ENCODE measurements around the gene DCST1. TPM values are rescaled to one million over a fixed set of nuclear protein-coding genes. Genes with fewer than 3 reads are reported as not detected.

DCST1 gene
- total and polyA plus RNA-seq, 2 of the 13 experiments (the other 11 are each of a cell fraction or from before 2014, with no cell fraction given), result 0.04 TPM; not detected in 1

DNA sequence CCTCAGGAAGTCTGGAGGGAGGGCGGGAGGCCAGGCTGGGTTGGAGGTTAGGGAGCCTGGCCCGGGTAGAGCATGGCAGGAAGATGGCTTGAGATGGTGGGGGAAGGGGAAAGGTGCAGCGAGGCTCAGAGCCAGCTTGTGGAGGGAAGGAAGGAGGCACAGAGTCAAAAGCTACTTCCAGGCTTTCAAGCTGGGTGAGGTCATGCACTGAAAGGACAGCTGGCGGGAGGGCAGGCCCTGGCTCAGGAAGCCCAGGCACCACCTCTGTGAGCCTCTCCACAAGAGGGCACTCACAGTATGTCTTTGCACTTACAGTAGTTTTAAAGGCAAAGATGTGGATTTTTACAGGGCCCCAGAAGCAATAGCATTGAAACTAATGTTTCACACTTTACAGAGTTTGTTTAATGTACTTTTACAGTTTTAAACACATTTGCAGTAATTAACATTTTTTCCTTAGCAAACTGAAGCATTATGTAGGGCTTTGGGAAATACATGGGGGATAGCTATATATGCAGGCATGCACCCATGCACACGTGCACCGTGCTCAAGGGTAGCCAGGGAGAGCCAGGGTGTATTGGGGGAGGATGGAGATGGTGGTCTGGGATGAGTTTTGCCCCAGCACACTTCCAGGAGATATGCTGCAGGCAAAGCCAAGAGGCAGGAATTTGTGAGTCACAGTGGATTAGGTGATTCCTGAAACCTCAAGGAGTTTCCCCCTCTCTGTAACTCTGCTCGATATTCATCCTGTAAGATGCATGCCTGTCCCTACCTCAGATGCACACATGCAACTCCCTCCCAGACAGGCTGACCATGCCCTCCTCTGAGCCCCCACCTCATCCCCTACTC is 11.4 kb downstream of the DCST1 start (continued):
- TF ChIP-seq, protein P1, sequence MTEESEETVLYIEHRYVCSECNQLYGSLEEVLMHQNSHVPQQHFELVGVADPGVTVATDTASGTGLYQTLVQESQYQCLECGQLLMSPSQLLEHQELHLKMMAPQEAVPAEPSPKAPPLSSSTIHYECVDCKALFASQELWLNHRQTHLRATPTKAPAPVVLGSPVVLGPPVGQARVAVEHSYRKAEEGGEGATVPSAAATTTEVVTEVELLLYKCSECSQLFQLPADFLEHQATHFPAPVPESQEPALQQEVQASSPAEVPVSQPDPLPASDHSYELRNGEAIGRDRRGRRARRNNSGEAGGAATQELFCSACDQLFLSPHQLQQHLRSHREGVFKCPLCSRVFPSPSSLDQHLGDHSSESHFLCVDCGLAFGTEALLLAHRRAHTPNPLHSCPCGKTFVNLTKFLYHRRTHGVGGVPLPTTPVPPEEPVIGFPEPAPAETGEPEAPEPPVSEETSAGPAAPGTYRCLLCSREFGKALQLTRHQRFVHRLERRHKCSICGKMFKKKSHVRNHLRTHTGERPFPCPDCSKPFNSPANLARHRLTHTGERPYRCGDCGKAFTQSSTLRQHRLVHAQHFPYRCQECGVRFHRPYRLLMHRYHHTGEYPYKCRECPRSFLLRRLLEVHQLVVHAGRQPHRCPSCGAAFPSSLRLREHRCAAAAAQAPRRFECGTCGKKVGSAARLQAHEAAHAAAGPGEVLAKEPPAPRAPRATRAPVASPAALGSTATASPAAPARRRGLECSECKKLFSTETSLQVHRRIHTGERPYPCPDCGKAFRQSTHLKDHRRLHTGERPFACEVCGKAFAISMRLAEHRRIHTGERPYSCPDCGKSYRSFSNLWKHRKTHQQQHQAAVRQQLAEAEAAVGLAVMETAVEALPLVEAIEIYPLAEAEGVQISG (CRISPR knock-in tag; IDR thresholded peaks at IDR 0.05), result 0 out of 2 replicates have a peak, but pooled peaks have one; percentile 23
- TF ChIP-seq AGO1 (IDR thresholded peaks at IDR 0.05; ENCODE audit: low read depth, low read length, poor library complexity, severe bottlenecking) (no peak), TGIF2 (CRISPR knock-in tag; IDR thresholded peaks at IDR 0.05) (no peak), ZNF33B (CRISPR knock-in tag; IDR thresholded peaks at IDR 0.05) (no peak), PHF8 (CRISPR knock-in tag; IDR thresholded peaks at IDR 0.05) (no peak), ZNF501 (CRISPR knock-in tag; IDR thresholded peaks at IDR 0.05) (no peak), SAP130 (CRISPR knock-in tag; IDR thresholded peaks at IDR 0.05; ENCODE audit: low read depth) (peak; percentile 58), MXI1 (IDR thresholded peaks at IDR 0.05; ENCODE audit: borderline replicate concordance, low read depth, low read length) (0 out of 3 replicates have a peak, but pooled peaks have one; percentile 28), GATAD2A (CRISPR knock-in tag; IDR thresholded peaks at IDR 0.05) (peak; percentile 48; the same call in 1 of the 2 replicates), KLF16 (CRISPR knock-in tag; IDR thresholded peaks at IDR 0.05) (0 out of 4 replicates have a peak, but pooled peaks of 1 of the 2 experiments have one; percentile 64)
- TF ChIP-seq, protein P2, sequence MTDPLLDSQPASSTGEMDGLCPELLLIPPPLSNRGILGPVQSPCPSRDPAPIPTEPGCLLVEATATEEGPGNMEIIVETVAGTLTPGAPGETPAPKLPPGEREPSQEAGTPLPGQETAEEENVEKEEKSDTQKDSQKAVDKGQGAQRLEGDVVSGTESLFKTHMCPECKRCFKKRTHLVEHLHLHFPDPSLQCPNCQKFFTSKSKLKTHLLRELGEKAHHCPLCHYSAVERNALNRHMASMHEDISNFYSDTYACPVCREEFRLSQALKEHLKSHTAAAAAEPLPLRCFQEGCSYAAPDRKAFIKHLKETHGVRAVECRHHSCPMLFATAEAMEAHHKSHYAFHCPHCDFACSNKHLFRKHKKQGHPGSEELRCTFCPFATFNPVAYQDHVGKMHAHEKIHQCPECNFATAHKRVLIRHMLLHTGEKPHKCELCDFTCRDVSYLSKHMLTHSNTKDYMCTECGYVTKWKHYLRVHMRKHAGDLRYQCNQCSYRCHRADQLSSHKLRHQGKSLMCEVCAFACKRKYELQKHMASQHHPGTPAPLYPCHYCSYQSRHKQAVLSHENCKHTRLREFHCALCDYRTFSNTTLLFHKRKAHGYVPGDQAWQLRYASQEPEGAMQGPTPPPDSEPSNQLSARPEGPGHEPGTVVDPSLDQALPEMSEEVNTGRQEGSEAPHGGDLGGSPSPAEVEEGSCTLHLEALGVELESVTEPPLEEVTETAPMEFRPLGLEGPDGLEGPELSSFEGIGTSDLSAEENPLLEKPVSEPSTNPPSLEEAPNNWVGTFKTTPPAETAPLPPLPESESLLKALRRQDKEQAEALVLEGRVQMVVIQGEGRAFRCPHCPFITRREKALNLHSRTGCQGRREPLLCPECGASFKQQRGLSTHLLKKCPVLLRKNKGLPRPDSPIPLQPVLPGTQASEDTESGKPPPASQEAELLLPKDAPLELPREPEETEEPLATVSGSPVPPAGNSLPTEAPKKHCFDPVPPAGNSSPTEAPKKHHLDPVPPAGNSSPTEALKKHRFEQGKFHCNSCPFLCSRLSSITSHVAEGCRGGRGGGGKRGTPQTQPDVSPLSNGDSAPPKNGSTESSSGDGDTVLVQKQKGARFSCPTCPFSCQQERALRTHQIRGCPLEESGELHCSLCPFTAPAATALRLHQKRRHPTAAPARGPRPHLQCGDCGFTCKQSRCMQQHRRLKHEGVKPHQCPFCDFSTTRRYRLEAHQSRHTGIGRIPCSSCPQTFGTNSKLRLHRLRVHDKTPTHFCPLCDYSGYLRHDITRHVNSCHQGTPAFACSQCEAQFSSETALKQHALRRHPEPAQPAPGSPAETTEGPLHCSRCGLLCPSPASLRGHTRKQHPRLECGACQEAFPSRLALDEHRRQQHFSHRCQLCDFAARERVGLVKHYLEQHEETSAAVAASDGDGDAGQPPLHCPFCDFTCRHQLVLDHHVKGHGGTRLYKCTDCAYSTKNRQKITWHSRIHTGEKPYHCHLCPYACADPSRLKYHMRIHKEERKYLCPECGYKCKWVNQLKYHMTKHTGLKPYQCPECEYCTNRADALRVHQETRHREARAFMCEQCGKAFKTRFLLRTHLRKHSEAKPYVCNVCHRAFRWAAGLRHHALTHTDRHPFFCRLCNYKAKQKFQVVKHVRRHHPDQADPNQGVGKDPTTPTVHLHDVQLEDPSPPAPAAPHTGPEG (CRISPR knock-in tag; IDR thresholded peaks at IDR 0.05), result no peak
- TF ChIP-seq, protein P3, sequence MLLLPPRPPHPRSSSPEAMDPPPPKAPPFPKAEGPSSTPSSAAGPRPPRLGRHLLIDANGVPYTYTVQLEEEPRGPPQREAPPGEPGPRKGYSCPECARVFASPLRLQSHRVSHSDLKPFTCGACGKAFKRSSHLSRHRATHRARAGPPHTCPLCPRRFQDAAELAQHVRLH (CRISPR knock-in tag; IDR thresholded peaks at IDR 0.05; ENCODE audit: borderline replicate concordance, low read depth), result 0 out of 2 replicates have a peak, but pooled peaks have one; percentile 38
- TF ChIP-seq, protein P4, sequence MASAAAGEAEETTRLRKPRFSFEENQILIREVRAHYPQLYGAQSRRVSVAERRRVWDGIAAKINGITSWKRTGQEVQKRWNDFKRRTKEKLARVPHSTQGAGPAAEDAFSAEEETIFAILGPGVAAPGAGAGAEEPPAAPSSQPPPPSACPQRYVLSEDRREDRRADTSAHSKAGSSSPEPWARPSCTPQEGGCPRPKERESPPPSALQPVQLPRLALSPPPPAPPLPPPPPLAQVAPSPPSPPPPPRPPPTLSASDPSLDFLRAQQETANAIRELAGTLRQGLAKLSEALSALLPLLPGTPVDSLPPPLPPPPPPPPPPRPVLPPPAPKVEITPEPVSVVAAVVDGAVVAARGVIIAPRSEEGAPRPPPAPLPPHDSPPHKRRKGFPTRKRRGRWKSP (CRISPR knock-in tag; IDR thresholded peaks at IDR 0.05), result peak; percentile 37; the same call in 1 of the 2 replicates
- TF ChIP-seq, protein P5, sequence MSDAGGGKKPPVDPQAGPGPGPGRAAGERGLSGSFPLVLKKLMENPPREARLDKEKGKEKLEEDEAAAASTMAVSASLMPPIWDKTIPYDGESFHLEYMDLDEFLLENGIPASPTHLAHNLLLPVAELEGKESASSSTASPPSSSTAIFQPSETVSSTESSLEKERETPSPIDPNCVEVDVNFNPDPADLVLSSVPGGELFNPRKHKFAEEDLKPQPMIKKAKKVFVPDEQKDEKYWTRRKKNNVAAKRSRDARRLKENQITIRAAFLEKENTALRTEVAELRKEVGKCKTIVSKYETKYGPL (CRISPR knock-in tag; IDR thresholded peaks at IDR 0.05), result no peak
- TF ChIP-seq, protein P6, sequence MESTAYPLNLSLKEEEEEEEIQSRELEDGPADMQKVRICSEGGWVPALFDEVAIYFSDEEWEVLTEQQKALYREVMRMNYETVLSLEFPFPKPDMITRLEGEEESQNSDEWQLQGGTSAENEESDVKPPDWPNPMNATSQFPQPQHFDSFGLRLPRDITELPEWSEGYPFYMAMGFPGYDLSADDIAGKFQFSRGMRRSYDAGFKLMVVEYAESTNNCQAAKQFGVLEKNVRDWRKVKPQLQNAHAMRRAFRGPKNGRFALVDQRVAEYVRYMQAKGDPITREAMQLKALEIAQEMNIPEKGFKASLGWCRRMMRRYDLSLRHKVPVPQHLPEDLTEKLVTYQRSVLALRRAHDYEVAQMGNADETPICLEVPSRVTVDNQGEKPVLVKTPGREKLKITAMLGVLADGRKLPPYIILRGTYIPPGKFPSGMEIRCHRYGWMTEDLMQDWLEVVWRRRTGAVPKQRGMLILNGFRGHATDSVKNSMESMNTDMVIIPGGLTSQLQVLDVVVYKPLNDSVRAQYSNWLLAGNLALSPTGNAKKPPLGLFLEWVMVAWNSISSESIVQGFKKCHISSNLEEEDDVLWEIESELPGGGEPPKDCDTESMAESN (CRISPR knock-in tag; conservative IDR thresholded peaks at IDR 0.05), result no peak
